ENCODE measurements around the gene PLBD1.
A peak's percentile ranks its signal among the peaks of the same experiment; 100 is the strongest.

- TF ChIP-seq CTCF (conservative IDR thresholded peaks at IDR 0.05; ENCODE audit: low read length): peak; percentile 82
- TF ChIP-seq EZH2phosphoT487 (IDR thresholded peaks at IDR 0.05; ENCODE audit: borderline replicate concordance, low read depth, low read length): no peak
Observed at GRCh38 chr12:14572401-14572800, 4.7 kb upstream of the PLBD1 start.
